Glomerular endothelial cell (primary cell): ENCODE results near the gene SUPT3H. TPM values are rescaled to one million over a fixed set of nuclear protein-coding genes. Genes with fewer than 3 reads are reported as not detected.

Source experiments
- DNase-seq: peaks from one replicate; pipeline ENCODE4 v3.0.0-alpha.2; 2011; ENCODE audit warnings: low read depth, low spot score; ENCODE audit errors: extremely low read depth
- total RNA-seq: library from RNA; depleted of rRNA; stranded (reverse); fragments of >200 nt; gene quantifications from 2 replicates; pipeline ENCODE4 v1.2.3, GENCODE V29; 2015

Gene SUPT3H
- total RNA-seq, 1 donor from 2014 or later: 7.7 TPM

DNA sequence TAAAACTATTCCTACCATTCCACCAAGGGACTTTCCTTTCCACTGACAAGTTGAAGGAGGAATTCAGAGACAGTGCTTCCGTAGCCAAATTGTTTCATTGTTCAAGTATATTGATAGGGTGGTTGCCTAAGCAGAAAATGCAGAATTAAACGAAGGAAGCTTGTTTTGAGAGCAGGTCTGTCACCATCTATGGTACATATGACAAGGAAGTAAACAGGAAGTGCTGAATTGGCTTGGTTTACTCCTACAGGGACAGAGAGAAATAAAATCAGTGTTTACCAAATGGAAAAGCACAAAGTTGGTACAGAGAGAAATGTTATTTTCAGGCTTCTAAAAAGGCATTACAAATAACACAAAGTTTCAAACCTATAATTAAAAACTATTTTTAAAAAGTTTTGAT, 568.5 kb downstream of the SUPT3H start:
- no peak for DNase-seq

DNA sequence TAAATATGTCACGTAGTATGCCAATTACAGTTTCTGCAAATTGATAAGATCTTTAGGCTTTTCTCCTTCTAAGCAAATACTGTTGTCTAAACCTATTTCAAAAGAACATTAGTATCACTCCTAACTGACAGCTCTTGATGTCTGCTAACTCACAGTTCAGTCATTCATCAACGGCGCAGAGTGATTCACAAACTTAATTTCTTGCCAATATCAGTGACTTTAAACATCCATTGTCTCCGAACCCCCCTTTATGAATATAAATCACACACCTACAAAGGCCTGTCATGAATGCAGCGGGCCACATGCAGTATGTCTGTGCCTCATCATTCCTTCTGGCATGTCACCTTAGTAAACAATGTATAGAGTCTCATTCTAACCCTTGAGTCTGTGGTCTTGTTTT, 569.6 kb downstream of the SUPT3H start:
- no peak for DNase-seq

DNA sequence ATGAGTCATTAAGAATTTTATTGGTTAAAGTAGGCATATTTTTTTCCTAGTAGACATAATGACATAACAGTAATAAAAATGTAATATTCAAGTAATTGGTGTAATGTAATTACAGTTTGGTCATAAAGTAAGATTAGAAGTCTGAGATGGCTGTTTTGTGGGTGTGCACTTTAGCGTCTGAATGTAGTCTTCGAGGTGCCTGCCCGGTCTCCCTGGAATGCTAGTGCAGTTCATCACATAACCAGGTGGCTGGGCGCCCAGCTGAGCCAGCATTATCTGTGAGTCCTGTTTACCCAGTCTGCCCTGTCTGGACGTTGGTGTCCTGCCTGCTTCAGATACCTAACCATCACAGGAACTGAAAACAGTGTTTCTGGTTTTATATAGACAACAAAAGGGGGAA, 571.1 kb downstream of the SUPT3H start:
- no peak for DNase-seq

DNA sequence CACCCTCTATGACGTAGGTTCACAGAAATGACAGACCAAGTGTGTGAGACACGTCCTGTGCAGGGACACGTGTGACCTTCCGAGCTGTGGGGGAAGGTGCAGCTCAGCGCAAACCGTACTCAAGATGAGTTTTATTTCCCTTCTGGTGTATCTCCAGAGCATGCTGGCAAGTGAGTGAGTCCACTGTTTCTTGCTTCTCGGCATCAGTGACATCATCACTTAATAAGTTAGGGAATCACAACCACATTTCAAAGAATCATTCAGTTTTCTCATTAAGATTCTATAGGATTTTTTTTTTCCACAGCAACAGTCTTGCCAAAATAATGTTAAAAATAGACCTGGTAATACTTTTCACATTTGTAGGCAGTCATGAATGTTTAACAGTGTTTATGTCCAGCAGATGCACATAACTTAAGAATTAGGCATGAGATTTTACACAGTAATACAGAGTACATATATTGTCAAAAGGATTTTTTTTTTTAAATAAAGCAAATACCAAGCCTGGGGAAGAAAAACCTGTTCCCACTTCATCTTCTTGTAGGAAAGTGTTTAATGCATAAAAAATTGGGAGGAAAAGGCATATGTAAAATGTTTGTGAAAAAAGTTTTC, 572.4 kb downstream of the SUPT3H start:
- DNase-seq: no peak

DNA sequence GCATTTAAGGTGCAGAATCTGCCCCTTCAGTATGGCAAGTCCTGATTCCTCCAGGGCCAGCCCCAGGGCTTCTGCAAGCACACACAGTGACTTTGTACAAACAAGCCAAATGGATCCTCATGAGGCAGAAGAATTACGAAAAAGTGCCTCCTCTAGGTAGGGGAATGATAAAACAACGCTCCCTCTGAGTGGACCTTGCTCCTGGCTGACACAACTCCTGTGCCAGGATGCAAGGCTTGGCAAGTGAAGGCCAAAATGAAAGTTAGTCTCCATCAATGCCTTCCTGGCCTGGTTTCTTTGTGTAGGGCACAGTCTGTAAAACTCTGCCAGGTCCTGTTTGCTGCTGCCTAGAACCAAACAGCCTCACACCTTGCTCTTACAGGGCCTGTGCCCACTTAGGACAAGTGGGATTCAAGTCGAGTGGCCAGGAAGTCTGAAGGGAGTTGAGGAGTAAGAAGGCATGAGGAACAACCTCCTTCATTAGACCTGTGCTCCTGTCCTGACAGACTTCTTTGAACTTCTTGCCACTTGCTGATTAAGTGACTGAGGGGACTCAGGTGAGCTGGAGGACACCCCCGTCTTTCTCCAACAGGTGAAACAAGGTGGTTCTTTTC, 573.1 kb downstream of the SUPT3H start:
- no peak for DNase-seq

DNA sequence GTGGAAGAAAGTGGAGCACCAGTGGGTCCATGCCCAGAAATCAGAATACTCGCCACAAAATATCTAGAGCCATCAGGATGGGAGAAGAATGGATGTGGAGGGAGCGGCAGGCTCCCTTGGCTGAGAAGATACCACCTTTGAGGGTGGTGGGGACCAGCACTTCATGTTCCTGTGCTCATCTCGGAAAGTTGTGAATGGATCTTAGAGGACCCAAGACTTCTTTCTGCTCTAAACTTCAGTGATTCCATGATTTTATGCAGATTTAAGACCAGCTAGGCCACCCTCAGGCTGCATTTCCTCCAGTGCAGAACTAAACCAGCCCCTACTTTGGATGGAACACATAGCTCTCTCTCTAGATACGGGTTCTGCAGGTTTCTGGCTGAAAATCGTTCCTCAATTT, 573.7 kb downstream of the SUPT3H start:
- DNase-seq: no peak

DNA sequence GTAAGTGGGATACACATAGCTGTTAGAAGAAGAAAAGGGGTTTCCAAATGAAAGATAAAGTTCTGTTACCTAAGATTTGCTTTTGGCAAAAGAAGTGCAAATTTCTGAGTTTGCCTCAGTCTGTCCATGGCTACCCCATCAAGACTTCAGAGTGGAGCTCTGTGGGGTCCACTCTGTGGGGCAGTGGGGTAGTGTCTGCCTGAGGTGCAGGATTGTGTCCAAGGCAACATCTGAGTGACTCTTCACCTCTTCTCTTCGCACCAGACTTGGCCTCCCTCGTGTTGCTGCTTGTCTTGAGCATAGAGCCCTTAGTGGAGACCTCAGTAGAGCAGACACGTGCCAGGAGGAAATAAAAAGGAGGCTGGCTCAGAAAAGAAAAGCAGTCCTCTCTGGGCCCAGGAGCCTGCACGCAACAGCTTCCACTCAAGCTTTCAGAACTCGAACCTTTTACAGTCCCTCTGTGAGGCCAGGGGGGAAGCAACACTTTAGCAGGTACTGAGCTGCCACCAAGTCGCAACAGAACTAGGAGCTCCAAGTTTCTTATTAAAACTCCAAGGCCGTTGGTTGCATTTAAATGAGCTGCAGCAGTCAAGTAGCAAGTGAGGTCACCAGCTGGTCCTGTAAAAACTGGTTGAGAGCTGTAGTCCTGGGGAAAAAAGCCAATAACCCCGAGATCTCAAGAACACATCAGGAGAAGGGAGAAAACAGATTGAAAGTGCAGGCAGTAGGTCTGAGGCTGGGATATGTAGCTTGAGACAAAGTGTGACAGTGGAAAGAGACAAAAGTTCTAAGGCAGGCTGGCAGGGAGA, 576.7 kb downstream of the SUPT3H start:
- no peak for DNase-seq

DNA sequence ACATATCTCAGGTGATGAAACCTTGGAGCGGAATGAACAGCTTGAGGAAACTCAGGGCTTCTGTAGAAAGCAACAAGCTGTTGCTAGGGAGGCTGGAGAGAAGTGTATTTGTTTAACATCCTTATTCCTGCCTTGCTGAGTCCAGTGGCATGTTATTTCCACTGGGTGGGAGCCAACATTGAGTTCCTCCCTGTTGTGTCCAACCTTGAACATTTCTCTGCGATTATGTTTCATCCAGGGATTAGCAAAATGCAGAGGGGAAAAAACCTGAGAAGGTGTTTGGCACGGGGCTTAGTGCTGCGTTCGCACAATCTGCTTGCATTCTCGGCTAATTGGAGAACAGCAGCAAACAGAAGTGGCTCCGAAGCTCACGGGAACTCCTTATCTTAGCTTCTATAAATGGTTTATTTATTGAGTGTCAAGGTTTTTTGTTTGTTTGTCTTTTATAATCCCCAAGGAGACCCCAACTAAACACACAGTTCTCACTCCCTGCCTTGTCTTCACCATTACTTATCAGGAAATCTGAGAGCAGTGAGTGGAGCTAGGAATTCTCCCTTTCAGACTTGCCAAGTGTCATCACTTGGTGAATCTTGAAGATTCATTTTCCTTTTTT, 577.5 kb downstream of the SUPT3H start:
- no peak for DNase-seq

DNA sequence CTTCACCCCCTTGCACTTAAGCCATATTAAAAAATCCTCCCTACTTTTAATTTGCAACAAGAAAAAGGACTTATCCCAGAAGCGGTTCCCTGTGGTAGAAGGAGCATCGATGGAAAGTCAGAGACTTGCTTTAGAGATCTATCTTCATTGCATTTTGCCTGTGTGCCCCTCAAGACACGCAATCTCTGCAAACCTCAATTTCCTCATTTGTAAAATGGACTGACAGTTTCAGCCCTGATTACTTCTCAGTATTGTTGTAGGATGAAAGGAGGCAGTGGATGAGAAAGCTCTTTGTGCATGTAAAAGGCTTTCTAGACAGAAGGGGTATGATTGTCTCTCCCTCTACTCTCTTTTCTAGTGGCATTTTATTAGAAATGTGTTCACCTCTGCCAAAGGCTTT, 580.0 kb downstream of the SUPT3H start:
- DNase-seq: no peak

DNA sequence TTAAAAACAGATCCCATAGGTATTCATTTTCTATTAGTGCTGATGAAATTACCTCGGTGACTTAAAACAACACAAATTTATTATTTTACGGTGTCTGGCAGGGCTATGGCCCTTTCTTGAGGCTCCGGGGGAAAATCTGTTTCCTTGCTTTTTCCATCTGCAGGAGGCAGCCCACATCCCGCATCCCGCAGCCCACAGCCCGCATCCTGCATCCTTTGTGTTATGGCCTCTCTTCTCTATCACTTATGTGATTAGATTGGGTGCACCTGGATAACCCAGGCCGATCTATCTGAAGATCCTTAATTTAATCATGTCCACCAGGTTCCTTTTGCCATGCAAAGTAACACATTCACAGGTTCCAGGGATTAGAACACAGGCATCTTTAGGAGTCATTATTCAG, 582.4 kb downstream of the SUPT3H start:
- no peak for DNase-seq

DNA sequence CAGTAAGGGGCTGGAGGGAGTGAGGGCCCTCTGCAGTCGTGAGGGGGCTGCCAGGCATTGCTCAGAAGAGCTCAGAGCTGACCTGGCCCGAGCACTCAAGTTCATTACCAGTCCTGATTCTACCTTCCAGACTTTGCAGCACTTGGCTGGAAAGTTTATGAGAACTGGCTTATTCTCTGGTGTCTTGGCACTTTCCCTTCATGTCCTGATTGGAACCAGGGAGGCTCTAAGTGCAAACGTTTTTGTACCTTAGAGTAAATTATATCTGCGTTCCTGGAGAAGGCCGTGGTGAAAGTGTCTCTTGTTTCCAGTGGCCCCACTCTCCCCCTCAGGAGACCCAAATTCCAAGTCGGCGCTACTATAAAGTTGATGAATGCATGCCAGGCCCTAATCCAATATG, 587.9 kb downstream of the SUPT3H start:
- no peak for DNase-seq

DNA sequence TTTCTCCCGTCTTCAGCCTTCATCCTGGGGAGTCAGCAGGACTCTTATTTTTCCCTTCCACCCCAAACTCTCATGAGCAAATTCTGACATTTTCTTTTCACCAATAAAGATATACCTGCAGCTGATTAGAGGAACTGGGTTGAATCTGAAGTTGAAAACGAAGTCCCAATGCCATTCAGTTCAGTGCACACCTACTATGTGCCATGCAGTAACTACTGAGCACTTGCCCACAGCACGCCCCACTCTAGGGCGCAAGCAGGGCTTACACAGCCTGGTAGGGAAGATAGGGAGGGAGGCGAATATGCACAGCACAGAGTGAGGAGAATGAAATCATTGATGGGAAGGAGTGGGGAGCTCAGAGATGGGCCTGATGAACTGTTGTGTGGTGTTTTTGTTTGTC, 588.7 kb downstream of the SUPT3H start:
- no peak for DNase-seq

DNA sequence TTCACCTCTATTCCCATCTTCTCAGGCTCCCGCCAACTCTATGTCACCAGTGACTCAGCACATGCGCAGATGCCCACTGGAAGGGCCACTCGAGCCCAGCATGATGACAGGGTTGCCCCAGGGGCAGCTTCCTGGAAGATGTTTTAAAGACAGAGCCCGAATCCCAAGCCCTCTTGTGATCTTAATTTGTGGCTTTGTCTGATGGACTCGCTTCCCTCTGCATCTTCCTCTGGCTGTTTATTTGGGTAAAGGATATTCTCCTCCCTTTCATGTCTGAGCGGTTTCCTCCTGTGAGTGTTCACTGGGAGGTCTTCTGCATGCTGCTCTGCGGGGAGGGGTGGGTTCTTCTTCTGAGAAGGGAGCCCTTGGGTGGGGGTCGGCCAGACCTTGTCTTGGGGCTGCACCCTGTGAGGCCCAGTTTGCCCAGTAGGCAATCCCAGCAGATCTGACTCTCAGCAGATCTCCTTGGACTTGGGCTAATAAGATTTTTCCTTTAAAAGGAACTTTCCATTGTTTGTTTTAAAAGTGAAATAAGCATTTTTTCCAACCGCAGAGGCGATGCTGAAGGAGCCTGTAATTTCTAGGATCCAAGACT, 589.2 kb downstream of the SUPT3H start:
- DNase-seq: no peak

DNA sequence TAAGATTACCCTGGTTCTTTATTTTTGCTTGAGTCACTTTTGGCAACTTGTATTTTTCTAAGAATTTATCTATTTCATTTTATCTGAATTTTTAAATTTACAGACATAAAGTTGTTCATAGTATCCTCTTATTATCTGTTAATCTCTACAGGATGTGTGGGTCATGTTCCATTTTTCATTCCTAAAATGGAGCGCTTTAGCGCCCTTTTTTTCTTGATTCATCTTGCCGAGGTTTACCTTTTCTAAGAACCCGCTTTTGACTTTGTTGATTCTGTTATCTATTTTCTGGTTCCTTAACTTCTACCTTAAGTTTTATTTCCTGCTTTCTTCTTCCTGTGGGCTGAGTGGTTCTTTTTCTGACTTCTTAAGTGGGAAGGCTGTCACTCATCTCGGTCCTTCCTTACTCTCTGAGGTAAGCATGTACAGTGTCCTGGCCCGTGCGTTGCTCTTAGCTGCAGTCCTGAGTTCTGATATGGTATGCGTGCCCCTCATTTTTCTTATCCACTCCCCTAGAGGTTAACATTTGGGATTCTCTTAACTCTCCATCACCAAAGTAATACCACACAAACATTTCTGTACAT, 590.4 kb downstream of the SUPT3H start:
- no peak for DNase-seq

DNA sequence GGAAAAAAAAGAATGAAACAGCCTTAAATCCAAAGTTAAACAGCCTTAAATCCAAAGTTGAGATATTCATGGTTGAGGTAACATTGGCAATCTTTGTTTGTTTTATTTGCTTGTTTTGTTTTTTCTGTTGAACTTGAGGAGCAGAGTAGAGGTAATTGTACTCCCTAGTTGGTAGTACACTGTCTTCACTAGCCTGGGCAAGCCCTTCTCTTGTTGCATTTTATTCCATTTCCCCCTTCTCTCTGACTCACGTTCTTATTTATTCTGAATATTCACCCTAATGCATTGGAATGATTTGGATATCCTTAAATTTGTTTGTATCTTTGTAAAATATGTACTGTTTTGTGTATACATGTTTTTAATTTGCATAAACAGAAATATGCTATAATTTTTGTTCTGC, 592.6 kb downstream of the SUPT3H start:
- DNase-seq: no peak

DNA sequence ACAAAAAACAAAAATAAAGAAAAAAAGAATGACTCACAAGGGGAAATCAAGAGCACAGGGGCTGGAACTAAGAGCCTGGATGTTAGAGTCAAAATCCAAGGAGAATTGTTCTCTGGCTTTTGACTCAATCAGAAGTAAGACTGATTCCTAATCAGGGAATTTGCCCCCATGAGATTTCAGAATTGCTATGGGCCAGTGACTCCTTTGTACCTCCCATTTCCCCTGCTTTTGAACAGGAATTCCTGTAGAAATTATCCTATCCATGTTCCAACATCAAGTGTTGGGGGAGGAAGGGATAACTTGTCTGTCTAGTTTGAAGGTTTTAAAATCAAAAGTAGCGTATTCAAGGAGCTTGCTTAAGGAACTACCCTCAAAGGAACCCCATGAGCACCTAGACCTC, 593.5 kb downstream of the SUPT3H start:
- no peak for DNase-seq

DNA sequence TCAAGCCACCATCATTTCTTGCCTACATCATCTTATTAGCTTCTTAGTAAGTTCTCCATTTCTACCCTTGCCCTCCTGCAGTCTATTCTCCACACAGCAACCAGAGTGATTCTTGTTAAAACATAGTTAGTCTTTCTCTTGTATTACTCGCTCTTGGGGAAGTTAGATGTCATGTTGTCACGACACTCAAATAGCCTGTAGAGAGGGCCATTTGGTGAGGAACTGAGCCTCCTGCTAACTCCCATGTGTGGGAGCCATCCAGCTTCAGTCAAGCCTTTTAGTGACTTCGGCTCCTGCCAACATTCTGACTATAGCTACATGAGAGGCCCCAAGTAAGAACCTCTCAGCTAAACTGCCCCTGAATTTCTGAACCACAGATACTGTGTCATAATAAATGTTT, 594.8 kb downstream of the SUPT3H start:
- no peak for DNase-seq

DNA sequence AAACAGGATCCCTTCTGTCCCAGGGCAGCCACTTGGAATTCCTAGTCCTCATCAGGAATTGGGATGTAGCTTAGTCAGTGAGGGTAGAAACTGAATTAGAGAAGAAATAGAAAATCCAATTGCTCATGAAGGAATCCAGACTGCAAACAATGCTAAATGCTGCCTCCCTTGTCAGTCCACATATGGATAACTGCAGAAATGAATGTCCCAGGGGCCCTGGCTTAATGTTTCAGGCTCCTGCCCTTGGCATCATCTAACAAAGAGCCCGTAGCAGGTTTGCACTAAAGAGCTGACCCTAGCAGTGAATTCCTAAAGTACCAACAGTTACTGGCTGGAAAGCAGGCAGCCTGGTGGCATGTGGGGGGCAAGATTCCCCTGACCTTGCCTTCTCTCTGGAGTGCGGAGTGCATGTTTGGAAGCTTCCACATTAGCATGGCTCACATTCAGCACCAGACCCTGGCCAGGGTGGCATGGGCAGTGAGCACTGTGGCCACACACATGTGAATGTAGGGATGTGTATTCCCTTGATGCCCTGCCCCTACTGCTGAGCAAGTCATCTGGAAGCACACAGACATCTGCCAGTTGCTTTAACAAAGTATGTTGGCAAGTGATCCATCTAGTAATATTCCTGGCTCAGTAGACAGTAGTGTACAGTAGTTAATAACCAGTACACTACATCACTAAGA, 595.7 kb downstream of the SUPT3H start:
- no peak for DNase-seq

DNA sequence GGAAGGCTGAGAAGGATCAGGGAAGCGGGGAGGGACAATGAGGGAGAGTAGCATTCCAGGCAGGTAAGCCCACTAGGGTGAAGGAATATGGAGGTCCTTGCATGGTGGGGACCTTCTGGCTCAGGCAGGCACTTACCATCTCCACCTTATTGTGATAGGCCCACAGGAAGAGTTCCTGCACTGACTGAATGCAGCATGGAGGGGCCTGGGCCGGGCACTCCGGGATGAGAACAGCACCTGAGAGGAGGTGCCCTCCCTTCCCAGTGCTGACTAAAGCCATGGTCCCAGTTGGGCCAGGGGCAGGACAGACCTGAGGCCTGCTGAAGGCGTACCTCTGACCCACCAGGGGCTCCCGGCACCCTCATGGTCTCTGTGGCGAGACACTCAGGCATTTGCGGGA, 597.6 kb downstream of the SUPT3H start:
- DNase-seq: no peak

DNA sequence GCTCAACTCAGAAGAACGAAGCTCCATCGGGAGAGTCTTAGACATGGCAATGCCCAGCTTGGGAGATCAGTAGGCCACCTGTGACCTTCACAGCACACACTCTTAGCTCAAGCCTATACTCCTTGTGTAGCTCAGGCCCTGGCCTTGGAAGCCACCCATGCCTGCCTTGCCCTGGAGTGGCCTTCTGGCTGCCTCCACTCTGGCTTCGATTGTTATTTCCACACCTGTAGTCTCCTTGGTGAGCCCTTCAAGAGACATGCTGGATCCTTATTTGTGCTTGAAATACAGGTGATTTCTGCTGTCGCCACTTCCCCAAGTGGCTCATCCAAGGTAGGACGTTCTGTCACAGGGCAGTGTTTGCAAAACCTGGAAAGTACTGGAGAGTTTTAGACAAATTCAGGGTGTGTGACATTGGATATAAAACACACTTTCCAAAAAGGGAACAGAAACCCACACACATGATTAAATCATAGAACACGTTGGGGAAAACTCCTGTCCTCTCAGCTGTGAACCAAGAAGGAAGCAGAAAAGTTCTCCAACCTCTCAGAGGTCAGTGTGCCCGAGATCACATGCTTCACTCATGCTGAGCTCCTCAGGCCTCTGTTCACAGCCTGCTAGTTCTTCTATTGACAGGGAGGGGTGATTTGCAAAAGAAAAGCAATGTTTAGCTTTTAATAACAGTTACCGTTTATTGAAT, 598.5 kb downstream of the SUPT3H start:
- no peak for DNase-seq
